GM21447 (cell line): ENCODE measurements around the gene SPN.
"Not testable (repeated sequence)": the region's sequence is repeated elsewhere in the genome, so short reads cannot be mapped to it uniquely, and the experiment has no call there.

Source experiments
- ATAC-seq: cut with Tn5 transposase; IDR thresholded peaks from one replicate; pipeline ENCODE4 v1.9.1; 2021; ENCODE audit not compliant: unreplicated experiment

The SPN gene

DNA sequence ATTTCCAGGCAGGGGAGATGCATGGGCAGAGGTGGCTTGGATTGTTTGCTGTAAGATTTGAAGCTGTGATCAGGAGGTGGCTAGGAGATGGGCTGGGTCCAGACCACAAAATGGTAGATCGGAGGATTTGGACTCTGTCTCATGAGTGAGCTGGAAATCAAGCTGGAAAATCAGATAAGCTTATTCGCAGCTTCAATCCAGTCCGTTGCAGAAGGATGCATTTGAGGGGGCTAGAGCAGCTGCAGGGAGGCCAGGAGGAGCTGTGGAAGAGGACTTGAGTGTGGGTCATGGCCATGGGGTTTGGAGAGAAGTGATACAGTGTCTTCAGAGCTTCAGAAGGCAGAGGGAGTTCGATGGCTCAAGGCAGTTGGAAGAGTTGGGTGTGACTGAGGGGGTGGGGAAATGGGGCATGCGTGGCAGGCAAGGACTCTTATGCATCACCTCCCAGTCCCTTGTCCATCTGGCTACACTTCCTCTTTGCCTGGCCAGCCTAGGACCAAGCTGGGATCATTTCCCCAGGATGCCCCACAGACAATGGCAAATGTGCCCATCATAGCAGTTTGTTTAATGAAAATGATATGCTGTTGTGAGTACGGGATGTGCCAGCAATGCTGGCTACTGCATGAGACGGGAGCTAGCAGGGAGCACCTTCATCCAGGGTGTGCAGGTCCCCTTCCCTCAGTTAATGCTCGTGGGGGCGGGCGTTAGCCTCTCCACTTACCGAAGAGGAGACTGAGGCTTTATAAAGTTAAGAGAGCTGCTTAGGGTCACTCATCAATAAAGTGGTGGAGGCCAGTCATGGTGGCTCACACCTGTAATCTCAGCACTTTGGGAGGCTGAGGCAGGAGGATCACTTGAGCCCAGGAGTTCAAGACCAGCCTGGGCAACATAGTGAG, 36.5 kb downstream of the SPN start:
- ATAC-seq = no peak

GRCh38 chr16:29700253-29700987, 37.4 kb downstream of the SPN start:
- ATAC-seq = no peak

- ATAC-seq = no peak
These were observed 38.1 kb downstream of the SPN start for GRCh38 chr16:29701214-29701555.

DNA sequence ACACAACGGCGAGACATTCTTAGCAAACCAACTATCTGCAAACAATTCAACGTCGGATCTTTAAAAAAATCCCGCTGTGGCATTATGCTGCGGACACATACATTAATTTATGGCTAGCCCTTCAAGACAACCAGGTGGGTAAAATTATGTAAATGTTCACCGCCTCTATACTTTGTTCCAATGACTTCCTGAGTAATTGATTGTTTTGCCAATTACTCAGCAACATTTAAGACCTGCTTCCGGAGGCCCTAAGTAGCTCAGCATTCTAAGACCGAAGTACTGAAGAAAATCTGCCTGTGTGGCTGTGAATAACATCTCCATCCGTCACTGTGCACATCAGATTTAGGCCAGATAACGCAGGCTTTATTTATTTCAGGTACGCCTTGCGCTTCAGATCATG, 39.2 kb downstream of the SPN start:
- ATAC-seq = peak; percentile 33

DNA sequence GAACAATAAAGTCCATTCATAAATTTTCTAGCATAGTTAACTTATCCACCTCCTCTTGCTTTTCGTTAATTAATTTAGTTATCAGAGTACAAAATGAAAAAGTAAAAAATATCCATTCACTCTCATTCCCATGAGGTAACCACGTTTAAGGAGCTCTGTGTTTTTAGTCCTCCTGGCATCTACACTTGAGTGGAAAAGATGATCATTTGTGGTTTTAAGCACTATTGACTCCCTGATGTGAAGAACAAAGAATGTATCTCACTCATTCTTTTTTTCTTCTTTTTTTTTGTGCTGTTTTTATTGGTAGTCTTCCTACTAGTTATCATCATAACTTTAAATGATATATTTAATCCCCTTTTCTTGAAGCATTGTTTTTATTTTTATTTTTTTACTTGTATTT, 42.0 kb downstream of the SPN start:
- ATAC-seq = no peak

GRCh38 chr16:29707160-29707559, 44.1 kb downstream of the SPN start:
- ATAC-seq = not testable (repeated sequence)

- ATAC-seq = no peak
These were observed 46.0 kb downstream of the SPN start for GRCh38 chr16:29708917-29709600.

GRCh38 chr16:29709657-29710056, 46.6 kb downstream of the SPN start:
- not testable (repeated sequence) for ATAC-seq

- no peak for ATAC-seq
These were observed 47.5 kb downstream of the SPN start for GRCh38 chr16:29710227-29711219.

- ATAC-seq = no peak
These were observed 49.8 kb downstream of the SPN start for GRCh38 chr16:29712809-29713208.

DNA sequence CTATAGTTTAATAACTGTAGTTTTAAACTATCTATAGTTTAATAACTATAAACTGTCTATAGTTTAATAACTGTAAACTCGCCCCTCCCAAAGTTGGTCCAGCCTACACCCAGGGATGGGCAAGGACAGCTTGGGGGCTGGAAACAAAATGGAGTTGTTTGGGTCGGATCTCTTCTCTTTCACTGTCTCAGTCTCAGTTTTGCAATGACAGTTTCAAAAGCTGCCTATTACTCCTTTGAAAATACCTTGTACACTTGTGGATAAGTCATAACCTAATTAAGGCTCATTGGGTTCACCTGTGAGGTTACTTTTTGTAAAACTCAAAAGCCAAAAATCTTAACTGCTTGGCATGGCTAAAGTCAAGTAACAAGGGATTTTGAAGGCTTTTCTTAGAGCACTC, 51.3 kb downstream of the SPN start:
- no peak for ATAC-seq

GRCh38 chr16:29714972-29715371, 51.9 kb downstream of the SPN start:
- no peak for ATAC-seq

DNA sequence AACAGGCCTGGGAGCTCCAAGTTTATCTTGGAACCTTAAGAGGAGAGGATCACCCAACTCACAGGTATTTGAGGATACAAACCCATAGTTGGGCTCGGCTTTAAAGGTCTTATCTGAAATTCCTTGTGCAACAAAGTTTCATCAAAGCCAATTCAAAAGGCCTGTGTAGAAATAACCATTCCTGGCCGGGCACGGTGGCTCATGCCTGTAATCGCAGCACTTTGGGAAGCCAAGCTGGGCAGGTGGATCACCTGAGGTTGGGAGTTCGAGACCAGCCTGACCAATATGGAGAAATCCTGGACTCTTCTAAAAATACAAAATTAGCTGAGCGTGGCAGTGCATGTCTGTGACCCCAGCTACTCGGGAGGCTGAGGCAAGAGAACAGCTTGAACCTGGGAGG, 54.1 kb downstream of the SPN start:
- ATAC-seq = no peak

- no peak for ATAC-seq
These were observed 56.0 kb downstream of the SPN start for GRCh38 chr16:29719063-29719462.
